GM18502 (cell line): ENCODE measurements around the gene ZNF10.
A peak's percentile ranks its signal among the peaks of the same experiment; 100 is the strongest.

Experiments used
- ATAC-seq: cut with Tn5 transposase; IDR thresholded peaks from one replicate; pipeline ENCODE4 v1.9.1; 2021; ENCODE audit warnings: mild to moderate bottlenecking; ENCODE audit not compliant: unreplicated experiment, poor library complexity

ZNF10 gene

GRCh38 chr12:133130038-133130807, at the start of gene ZNF10, which contains the start of gene ZNF891:
Gene ZNF10 (plus strand): TSS chr12:133130627. CDS start chr12:133144493, 13,866 bp downstream.
Gene ZNF891 (minus strand): TSS chr12:133130274. CDS start chr12:133121918, 8,356 bp downstream.
- peak; percentile 95 for ATAC-seq

GRCh38 chr12:133081159-133081780, 49.2 kb upstream of the ZNF10 start:
- no peak for ATAC-seq

- no peak for ATAC-seq
These were observed 47.1 kb upstream of the ZNF10 start for GRCh38 chr12:133083345-133083744.

GRCh38 chr12:133105620-133106019, 24.8 kb upstream of the ZNF10 start:
- ATAC-seq, result no peak

GRCh38 chr12:133106253-133106652, 24.2 kb upstream of the ZNF10 start:
- ATAC-seq, result no peak

GRCh38 chr12:133107121-133107520, 23.3 kb upstream of the ZNF10 start:
- ATAC-seq, result no peak

- ATAC-seq, result no peak
These were observed 22.3 kb upstream of the ZNF10 start for GRCh38 chr12:133108150-133108549.

GRCh38 chr12:133120385-133121191, 9.8 kb upstream of the ZNF10 start:
- ATAC-seq, result no peak

GRCh38 chr12:133124674-133125073, 5.8 kb upstream of the ZNF10 start:
- no peak for ATAC-seq

- no peak for ATAC-seq
These were observed 924 bp upstream of the ZNF10 start for GRCh38 chr12:133129368-133130037.

GRCh38 chr12:133130808-133131128, 341 bp downstream of the ZNF10 start:
- peak; percentile 7 for ATAC-seq

GRCh38 chr12:133135747-133136146, 5.3 kb downstream of the ZNF10 start:
- ATAC-seq, result no peak

GRCh38 chr12:133145981-133146380, 15.6 kb downstream of the ZNF10 start:
- ATAC-seq, result no peak

GRCh38 chr12:133156125-133156690, 25.8 kb downstream of the ZNF10 start:
- no peak for ATAC-seq

- ATAC-seq, result no peak
These were observed 35.3 kb downstream of the ZNF10 start for GRCh38 chr12:133165776-133166175.

- ATAC-seq, result no peak
These were observed 42.1 kb downstream of the ZNF10 start for GRCh38 chr12:133172491-133172890.

- no peak for ATAC-seq
These were observed 44.5 kb downstream of the ZNF10 start for GRCh38 chr12:133174901-133175300.

GRCh38 chr12:133180669-133181068, 50.2 kb downstream of the ZNF10 start:
- ATAC-seq, result no peak

GRCh38 chr12:133181238-133181959, 51.0 kb downstream of the ZNF10 start, which contains the start of gene ZNF268:
Gene ZNF268 (plus strand): TSS chr12:133181495. CDS start chr12:133181998, 503 bp downstream.
- peak; percentile 93 for ATAC-seq
